GM21717 (cell line): ENCODE results near the gene KIAA1671.

Source experiments
- ATAC-seq: cut with Tn5 transposase; IDR thresholded peaks from one replicate; pipeline ENCODE4 v1.9.1; 2021; ENCODE audit warnings: mild to moderate bottlenecking, moderate library complexity; ENCODE audit not compliant: unreplicated experiment

Gene KIAA1671

DNA sequence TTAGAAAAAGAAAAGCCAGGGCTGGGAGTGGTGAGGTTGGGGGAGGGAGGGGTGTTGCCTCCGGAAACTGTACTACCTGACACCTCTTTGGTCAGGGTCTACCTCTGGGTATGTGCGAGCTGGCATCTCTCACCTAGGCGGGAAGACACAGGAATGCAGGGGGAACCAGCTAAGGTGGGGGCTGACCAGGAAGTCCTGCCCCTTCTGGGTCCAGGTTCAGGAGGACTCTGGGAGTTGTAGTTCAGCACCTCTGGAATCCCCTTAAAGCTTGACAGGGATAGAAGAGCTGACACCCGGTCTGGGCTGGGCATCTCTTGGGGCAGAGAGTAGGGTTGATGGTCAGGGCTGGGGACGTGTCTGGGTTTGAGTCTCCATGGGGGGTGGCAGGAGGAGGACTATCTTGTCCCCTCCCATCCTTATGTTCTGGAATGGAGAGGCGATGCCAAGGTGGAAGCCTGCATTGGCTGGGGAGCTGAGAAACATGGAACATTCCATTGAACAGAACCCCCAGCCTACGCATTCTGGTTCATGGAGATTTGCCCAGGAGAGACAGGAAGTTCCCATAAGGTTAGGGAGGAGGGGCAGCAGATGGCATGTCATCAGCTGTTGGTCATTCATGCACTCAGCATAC is 2.1 kb upstream of the KIAA1671 start:
- no peak for ATAC-seq

DNA sequence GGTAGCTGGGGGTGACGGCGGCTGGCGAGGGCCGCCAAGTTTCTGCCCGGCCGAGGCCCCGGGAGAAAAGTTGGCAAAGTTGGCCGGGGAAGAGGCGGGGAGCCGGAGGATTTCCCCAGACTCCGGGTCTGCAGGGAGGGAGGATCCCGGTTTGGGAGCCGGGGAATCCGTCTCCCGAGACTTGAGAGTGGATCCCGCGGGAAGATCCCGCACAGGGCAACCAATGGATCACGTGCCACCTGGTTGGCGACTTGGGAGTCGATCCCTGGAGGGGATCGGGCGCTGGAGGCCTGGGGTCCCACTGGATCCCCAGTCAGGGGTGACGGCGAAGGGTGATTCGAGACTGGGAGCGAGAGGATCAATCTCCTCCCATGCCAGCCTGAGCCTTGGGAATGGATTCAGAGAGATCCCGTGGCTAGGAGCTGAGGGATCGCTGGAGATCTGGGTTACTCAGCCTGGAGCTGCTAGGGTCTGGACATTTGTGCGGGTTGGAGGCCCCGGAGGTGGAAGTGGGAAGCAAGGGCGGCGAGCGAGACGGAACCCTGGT is 394 bp downstream of the KIAA1671 start:
- no peak for ATAC-seq

DNA sequence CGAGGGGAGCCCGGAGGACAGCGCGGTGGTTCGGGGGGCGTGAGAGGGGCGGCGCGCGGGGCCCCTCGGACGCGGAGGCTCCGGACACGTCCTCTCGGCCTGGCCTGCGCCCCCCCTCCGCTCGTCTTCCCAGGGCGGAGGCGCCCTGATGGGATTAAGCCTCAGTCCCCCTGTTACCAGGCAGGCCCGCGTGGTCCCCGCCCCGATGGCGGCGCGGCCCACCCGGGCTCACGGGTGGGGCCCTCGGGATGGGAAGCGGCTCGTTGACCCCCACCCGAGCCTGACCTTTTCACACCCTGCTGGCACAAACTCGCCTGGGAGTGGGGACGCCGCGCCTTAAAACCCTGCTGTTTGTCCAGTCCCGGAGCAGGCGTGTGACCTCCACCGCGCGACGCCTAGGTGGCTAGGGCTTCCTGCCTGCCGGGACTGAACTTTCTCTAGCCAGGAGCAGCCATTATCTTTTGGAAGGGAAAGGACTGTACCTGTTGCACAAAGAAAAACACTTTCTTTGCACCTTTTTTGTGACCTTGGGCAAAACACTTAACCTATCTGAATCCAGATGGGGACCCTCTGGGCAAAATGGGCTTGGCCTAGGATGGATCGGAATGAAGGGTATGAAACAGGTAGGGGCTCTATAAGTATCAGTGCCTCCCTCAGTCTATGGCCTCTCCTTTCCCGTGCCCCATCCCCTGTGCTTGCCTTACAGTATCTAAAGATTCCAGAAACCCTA is 1.0 kb downstream of the KIAA1671 start:
- no peak for ATAC-seq

DNA sequence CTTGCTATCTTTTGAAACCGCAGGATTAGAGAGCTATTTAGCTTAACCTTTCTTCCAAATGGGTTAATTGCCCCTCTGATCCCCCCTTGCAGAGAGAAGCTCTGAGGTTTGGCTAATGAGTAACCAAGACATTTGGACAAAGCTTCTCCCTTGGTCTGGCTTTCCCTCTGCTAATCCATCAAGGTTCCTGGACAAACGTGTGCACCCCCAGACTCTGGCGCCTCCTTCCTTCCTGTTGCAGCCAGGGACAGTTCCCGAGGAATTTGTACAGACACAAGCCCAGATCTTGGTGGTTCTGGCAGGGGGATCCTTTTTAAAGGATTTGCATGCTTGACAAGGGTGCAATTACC is 1.6 kb downstream of the KIAA1671 start:
- ATAC-seq: no peak

DNA sequence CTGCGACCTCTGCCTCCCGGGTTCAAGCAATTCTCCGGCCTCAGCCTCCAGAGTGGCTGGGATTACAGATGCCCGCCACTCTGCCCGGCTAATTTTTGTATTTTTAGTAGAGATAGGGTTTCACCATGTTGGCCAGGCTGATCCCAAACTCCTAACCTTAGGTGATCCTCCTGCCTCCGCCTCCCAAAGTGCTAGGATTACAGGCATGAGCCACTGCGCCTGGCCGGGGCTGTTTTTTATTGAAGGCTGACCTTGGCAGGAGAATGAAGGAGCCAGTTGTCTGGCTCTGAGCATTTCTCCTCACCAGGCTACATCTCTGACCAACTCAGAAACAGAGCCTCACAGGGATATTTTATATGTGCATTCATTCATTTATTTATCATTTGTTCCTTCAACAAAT is 2.3 kb downstream of the KIAA1671 start:
- ATAC-seq: no peak

DNA sequence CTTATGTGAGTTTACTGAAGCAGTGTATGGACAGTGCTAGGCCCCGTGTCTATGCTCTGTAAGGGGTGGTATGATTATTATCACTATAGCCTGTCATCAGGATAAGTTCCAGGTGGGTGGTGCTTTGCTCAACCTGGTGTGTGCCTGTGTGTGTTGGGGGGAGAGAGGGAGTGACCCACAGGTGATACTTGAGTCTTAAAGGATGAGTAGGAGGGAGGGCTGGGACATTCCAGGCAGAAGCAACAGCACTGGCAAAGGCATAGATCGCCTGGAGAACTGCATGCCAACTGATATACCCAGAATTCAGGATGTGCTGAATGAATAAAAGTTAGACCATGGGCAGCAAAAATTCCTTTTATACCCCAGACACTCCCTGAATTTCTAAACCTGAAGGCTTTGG is 4.5 kb downstream of the KIAA1671 start:
- ATAC-seq: no peak

DNA sequence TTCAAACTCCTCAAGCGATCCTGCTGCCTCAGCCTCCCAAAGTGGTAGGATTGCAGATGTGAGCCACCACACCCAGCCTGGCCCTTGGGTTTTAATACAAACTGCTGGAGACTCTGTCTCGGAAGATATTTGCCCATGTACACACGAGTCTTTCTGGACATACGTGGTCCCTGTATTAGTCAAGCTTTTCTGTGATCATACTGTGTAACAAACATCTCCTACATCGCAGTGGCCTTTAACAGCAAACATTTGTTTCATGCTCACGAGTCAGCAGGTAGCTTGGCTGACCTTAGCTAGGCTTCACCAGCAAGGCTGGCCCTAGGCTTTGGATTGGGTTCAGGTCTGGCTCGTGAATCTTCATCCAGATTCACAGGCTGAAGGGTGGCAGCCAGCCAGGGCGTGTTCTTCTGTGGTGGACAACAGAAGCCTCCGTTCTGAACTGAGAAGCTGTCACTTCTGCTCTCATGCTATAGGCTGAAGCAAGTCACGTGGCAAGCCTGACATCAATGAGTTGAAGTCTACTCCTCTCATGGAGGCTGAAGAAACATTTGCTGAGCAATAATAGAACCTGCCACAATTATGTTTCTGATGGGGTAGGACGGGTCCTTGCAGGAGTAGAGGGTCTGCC is 8.8 kb downstream of the KIAA1671 start:
- no peak for ATAC-seq

DNA sequence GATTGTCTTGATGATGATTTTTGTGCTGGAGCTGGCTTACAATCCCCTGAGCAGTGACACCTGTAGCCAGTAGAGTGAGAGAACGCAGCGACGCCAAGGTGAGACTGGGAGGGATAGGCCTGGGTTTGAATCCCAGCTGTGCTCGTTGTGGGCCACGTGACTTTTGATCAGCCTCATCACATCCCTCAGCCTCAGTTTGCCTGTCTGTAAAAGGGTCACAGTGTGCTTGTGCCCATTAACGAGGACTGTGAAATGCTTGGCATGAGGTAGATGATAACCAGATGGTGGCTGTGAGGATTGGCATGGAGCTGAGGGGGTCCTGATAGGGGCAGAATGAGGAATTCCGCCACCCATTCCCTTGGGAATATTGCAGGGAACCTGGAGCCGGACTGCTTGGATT is 9.6 kb downstream of the KIAA1671 start:
- no peak for ATAC-seq

DNA sequence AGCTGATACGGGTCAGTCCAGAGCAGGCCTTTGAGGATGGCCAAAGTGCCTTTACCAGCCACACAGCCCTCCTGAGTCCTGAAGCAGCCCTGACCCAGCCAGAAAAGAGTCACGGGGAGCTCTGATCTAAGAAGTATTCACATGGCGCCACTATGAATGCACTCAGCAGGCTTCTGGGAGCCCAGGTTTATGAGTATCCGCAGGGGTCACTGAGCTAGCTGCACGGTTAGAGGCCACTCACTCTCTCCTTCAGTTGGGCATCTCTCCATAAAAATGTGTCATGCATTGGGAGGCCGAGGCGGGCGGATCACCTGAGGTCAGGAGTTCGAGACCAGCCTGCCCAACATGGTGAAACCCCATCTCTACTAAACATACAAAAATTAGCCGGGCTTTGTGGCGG is 10.3 kb downstream of the KIAA1671 start:
- no peak for ATAC-seq

DNA sequence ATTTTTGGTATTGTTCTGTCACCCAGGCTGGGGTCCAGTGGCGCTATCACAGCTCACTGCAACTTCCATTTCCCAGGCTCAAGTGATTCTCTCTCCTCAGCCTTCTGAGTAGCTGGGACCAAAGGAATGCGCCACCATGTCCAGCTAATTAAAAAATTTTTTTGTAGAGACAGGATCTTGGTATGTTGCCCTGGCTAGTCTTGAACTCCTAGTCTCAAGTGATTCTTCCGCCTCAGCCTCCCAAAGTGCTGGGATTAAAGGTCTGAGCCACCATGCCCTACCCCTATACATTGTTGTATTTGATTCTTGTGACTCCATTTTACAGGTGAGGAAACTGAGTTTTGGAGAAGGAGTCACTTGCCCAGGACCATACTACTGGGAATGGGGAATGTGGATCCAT is 11.9 kb downstream of the KIAA1671 start:
- no peak for ATAC-seq

DNA sequence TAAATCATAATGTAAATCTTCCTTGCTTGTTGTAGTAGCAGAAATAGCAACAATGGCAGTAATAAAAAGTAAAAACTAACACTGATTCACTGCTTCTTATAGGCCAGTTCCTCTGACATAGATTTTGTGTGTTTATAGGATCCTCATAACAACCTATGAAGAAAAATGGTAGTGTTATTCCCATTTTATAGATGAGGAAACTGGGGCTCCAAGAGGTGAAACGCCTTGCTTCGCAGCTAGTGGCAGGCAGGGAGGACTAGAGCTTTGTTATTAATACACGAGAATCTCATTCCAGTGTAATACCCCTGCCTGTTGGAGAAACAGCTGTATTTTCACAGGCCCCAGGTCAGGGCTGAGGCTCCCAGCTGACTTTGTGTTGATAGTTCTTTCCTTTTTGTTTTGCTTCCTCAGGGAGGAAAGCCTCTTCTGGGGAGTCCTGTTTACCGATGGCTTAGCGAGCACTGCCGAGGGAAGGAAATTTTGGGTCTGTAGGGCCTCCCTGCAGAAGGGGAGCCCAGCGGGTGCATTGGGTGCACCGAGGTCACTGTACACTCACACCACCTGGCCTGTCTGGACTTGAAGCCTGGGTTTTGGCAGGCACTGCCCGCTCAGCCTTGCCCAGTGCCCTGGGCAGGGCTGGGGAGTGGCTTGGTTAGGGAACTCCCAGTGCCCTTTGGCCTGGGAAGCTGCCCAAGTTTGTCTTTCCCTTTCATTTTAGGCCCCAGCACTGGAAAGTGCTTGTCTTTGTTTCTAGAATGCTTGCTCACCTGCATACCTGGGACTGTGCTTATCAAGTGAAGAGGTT is 13.5 kb downstream of the KIAA1671 start:
- no peak for ATAC-seq

DNA sequence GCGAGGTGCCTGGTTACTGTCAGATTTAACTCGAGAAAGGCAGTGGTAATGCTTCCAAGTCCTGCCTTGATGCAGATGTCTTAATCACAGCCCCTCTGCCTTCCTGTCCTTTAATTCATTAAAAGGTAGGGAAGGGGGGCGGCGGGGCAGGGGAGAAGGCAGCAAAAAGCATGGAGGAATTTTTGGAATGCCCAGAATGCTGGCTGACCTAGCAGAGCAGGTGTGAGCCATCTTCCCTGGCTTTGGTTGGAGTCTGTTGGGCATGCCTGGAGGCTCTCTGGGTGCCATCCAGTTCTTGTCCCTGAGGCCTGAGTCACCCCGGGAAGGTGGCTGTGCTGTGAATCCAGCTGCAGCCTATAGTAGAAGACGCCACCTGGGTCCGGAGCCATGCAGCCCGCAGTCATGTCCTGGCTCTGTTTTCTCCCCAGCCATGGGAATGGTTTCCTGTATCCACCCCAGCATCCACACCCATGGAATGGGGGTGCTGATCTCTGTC is 15.6 kb downstream of the KIAA1671 start:
- ATAC-seq: no peak

DNA sequence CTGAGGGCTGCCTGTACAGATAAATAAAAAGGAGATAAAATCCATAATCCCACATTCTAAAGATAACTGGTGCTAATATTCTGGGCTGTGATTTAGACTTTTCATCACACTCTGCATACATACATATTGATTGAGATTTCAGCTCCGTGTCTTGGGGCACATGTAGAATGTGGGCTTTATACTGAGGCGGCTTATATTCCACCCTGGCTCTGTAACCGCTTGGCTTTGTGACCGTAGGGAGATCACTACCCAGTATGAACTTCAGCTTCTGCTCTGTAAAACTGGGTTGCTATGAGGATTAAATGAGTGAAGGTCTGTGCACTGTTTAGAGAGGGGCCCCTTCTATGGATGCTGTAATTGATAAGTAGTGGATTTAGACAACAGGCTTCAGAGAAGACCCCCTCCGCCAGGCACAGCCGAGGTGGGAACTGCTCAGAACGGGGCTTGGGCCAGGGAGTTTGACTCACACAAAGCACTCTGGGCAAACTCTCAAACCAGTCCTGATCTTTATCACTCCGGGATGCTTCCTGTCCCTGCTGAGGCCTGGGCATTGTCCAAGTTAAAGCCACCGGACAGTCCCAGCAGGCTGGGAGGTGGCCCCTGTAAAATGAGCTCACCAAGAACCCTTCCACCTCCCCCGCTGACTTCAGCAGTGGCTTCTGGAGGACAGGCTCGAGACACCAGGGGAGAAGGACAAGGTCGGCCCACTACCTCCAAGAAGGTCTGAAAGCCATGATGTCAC is 17.2 kb downstream of the KIAA1671 start:
- no peak for ATAC-seq

DNA sequence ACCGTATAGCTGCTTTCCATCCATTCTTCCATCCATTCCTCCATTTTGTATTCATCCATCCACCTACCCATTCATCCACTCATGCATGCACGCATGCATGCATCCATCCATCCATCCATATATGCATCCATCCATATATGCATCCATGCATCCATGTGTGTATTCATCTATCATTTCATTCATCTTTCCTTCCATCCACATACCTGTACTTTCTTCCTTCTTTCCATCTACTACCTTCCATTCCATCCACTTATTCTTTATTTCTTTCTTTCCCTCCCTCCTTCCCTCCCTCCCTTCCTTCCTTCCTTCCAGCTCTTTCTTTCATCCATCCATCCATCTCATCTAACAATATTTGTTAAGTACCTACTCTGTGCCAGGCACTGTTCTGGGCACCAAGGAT is 19.9 kb downstream of the KIAA1671 start:
- ATAC-seq: no peak

DNA sequence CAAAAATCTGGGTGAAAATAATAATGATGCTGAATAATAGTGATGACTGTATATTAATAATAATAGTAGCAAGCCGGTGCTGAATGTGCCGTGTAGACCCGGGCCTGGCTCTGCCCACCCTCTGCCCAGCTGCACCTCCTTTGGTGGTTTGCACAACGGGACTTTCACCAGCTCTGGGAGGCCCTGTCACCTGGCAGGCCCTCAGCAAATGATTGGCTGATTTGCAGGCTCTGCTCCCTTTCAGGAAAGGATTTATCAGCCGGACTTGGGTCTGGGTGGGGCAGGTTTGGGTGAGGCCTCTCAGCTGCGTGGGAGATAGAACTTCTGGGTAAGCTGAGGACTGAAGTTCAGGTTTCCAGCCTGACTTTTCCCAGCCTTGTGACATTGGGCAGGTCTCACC is 21.4 kb downstream of the KIAA1671 start:
- no peak for ATAC-seq

DNA sequence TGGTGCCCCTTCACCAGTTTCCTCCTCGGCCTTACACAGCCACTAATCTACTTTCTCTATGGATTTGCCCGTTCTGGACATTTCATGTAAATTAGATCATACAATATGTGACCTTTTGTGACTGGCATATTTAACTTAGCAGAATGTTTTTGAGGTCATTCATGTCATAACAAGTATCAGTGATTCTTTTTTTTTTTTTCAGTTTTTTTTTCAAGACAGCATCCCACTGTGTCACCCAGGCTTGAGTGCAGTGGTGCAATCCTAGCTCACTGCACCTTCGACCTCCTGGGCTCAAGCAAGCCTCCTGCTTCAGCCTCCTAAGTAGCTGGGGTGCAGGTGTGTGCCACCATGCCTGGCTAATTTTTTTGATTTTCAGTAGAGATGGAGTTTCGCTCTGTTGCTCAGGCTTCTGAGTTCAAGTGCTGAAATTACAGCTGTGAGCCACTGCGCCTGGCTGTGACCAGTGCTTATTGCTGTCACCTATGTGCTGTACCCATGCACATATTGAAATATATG is 22.7 kb downstream of the KIAA1671 start:
- ATAC-seq: no peak

DNA sequence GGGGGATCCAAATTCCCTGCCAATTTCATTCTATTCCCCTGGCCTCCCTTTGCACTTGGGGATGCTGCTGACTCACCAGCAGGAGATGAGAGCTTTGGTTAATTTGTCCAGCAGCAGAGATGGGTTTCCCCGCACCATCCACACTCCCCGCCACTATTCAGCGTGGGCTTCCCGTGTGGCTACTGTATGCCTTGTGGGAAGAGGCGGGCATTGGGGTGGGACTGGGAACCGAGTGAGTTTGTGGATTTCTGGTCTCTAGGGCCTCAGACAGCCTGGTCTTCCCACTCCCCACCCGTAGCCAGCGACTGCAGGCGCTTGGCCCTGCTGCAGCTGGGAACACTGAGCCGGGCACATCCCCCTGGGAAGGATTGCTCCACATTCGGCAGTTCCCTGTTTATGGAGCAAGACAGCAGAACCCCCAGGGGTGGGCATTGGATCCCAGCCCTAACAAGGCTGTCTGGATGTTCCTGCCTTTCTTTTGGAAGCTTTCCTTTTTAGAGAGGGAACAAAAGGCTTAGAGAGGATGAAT is 23.4 kb downstream of the KIAA1671 start:
- ATAC-seq: no peak

DNA sequence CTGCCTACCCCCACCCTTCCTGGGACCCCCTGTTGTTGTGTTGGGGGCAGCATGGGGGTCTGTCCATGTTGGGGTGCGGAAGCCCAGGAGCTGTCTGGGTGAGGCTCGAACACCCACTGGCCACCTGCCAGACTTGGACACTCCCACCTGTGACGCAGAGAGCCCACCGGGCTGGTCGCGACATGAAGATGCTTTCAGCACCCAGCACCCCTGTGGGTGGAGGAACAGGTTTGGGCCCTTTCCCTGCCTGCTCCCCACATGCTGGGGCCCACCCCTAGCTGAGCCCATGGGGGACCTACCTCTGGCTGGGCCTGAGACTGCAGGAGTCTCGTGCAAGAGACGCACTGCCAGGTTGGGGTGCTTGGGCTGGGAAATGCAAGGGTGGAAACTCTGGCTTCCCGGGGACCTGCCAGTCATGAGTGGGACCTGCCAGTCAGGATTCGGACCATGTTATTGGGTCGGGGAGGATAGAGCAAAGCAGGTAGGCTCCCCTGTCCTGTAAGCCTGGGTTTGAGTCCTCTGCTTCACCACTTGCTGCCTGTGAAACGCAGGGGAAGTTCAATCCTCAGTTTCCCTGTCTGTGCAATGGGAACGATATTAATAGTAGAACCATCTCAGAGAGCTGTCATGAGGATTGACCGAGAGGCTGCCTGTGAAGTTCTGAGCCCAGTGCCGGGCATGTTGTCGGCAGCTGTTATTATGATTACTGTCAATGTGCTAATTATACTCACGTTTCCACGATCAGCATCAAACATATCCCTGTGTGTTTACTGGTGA is 24.1 kb downstream of the KIAA1671 start:
- no peak for ATAC-seq
